COLO829 (cell line): Measurements from ENCODE around the gene MRPL18.
"Not testable (repeated sequence)": the region's sequence is repeated elsewhere in the genome, so short reads cannot be mapped to it uniquely, and the experiment has no call there.

Experiments used
- DNase-seq: peaks from one replicate; pipeline ENCODE4 v3.0.0; 2012; ENCODE audit warnings: low spot score

MRPL18 gene

GRCh38 chr6:159817951-159818739, 27.9 kb downstream of the MRPL18 start:
- DNase-seq = no peak

- DNase-seq = no peak
Measured at GRCh38 chr6:159819098-159819497, 28.8 kb downstream of the MRPL18 start.

- no peak for DNase-seq
Measured at GRCh38 chr6:159819932-159820640, 29.8 kb downstream of the MRPL18 start.

- no peak for DNase-seq
Measured at GRCh38 chr6:159821122-159821521, 30.9 kb downstream of the MRPL18 start.

GRCh38 chr6:159821726-159822125, 31.5 kb downstream of the MRPL18 start:
- no peak for DNase-seq

GRCh38 chr6:159823953-159824352, 33.7 kb downstream of the MRPL18 start:
- DNase-seq = no peak

GRCh38 chr6:159824690-159825089, 34.4 kb downstream of the MRPL18 start:
- not testable (repeated sequence) for DNase-seq

- no peak for DNase-seq
Measured at GRCh38 chr6:159826004-159826403, 35.7 kb downstream of the MRPL18 start.

- DNase-seq = no peak
Measured at GRCh38 chr6:159826968-159827647, 36.8 kb downstream of the MRPL18 start.

- no peak for DNase-seq
Measured at GRCh38 chr6:159828074-159828473, 37.8 kb downstream of the MRPL18 start.

GRCh38 chr6:159829526-159829925, 39.3 kb downstream of the MRPL18 start:
- DNase-seq = no peak

- no peak for DNase-seq
Measured at GRCh38 chr6:159830501-159831372, 40.5 kb downstream of the MRPL18 start.

GRCh38 chr6:159831373-159831679, 41.1 kb downstream of the MRPL18 start:
- DNase-seq = no peak

- no peak for DNase-seq
Measured at GRCh38 chr6:159832946-159833345, 42.7 kb downstream of the MRPL18 start.

GRCh38 chr6:159833556-159833955, 43.3 kb downstream of the MRPL18 start:
- no peak for DNase-seq

GRCh38 chr6:159833997-159834603, 43.8 kb downstream of the MRPL18 start:
- no peak for DNase-seq

- DNase-seq = no peak
Measured at GRCh38 chr6:159836718-159837490, 46.6 kb downstream of the MRPL18 start.

GRCh38 chr6:159837511-159837910, 47.2 kb downstream of the MRPL18 start:
- no peak for DNase-seq

- no peak for DNase-seq
Measured at GRCh38 chr6:159838020-159838744, 47.9 kb downstream of the MRPL18 start.

- peak; percentile 22 for DNase-seq
Measured at GRCh38 chr6:159842035-159842434, 51.8 kb downstream of the MRPL18 start.
